WTC11 (cell line): ENCODE data around the gene CADM3. TPM values are rescaled to one million over a fixed set of nuclear protein-coding genes. Genes with fewer than 3 reads are reported as not detected.
A peak's percentile ranks its signal among the peaks of the same experiment; 100 is the strongest.

Source experiments
- ATAC-seq: fragments of 200-7000 bp; cut with Tn5 transposase; 2 replicates; pipeline ENCODE4 v1.10.0; 2021; ENCODE audit warnings: mild to moderate bottlenecking, moderate library complexity
- CTCF ChIA-PET: fragments of 300-600 bp; sonication (Branson Sonifier 250); formaldehyde crosslinking; loops from one replicate; lab custom pipeline; 2021; ENCODE audit warnings: antibody characterized with exemption; lab: Charles Lee
- POLR2A ChIA-PET: fragments of 350-600 bp; sonication (Branson Sonifier 250); formaldehyde crosslinking; loops from one replicate; lab custom pipeline; 2021; ENCODE audit warnings: antibody characterized with exemption; lab: Charles Lee
- DNase-seq: peaks from one replicate; pipeline ENCODE4 v3.0.0; 2021; ENCODE audit warnings: low spot score
- H3K27ac Mint-ChIP-seq: 2 replicates; pipeline ENCODE4 v1.8.0; 2021; ENCODE audit warnings: mixed read lengths
- H3K27me3 Mint-ChIP-seq: 2 replicates; pipeline ENCODE4 v1.8.0; 2021; ENCODE audit warnings: low read depth, mild to moderate bottlenecking, moderate library complexity, mixed read lengths
- H3K36me3 Mint-ChIP-seq: 2 replicates; pipeline ENCODE4 v1.8.0; 2021; ENCODE audit warnings: mixed read lengths
- H3K4me1 Mint-ChIP-seq: 2 replicates; pipeline ENCODE4 v1.8.0; 2022; ENCODE audit warnings: mixed read lengths
- H3K4me3 Mint-ChIP-seq: 2 replicates; pipeline ENCODE4 v1.8.0; 2021; ENCODE audit warnings: mild to moderate bottlenecking, moderate library complexity, mixed read lengths
- H3K9me3 Mint-ChIP-seq: 2 replicates; pipeline ENCODE4 v1.8.0; 2021; ENCODE audit warnings: mixed read lengths
- ATF1 ChIP-seq: sonication (generic); formaldehyde crosslinking; IDR thresholded peaks from 2 replicates; pipeline ENCODE4 v1.8.1; 2023; ENCODE audit warnings: mild to moderate bottlenecking, moderate library complexity, missing genetic modification reagents
- ATF6 ChIP-seq: sonication (generic); formaldehyde crosslinking; IDR thresholded peaks from 2 replicates; pipeline ENCODE4 v1.8.1; 2023; ENCODE audit warnings: mild to moderate bottlenecking, missing genetic modification reagents
- CTCF ChIP-seq: fragments of 200-600 bp; IDR thresholded peaks from 2 replicates; pipeline ENCODE4 v1.8.0; 2022; ENCODE audit warnings: antibody characterized with exemption
- ELF4 ChIP-seq: sonication (generic); formaldehyde crosslinking; IDR thresholded peaks from 2 replicates; pipeline ENCODE4 v1.8.1; 2022; ENCODE audit warnings: low read depth, mild to moderate bottlenecking, moderate library complexity, missing genetic modification reagents
- ESRRA ChIP-seq: sonication (generic); formaldehyde crosslinking; IDR thresholded peaks from 2 replicates; pipeline ENCODE4 v1.8.1; 2022; ENCODE audit warnings: mild to moderate bottlenecking, missing genetic modification reagents, borderline replicate concordance
- GABPB1 ChIP-seq: sonication (generic); formaldehyde crosslinking; IDR thresholded peaks from 2 replicates; pipeline ENCODE4 v1.8.1; 2023; ENCODE audit warnings: mild to moderate bottlenecking, missing genetic modification reagents
- HMGA2 ChIP-seq: fragments of 250-450 bp; sonication (Bioruptor Pico); IDR thresholded peaks from 2 replicates; pipeline ENCODE4 v1.4.0; 2021; ENCODE audit warnings: mild to moderate bottlenecking, moderate library complexity
- IRF2 ChIP-seq: sonication (generic); formaldehyde crosslinking; IDR thresholded peaks from 2 replicates; pipeline ENCODE4 v1.8.0; 2022; ENCODE audit warnings: low read depth, missing genetic modification reagents, borderline replicate concordance
- JAZF1 ChIP-seq: fragments of 250-450 bp; sonication (Bioruptor Pico); IDR thresholded peaks from 2 replicates; pipeline ENCODE4 v1.9.0; 2021; ENCODE audit warnings: moderate library complexity, mild to moderate bottlenecking, inconsistent platforms
- NR3C1 ChIP-seq: sonication (generic); formaldehyde crosslinking; conservative IDR thresholded peaks from 2 replicates; pipeline ENCODE4 v1.8.1; 2023; ENCODE audit warnings: low read depth, mild to moderate bottlenecking, missing genetic modification reagents
- OVOL2 ChIP-seq: fragments of 250-450 bp; sonication (Bioruptor Pico); IDR thresholded peaks from 2 replicates; pipeline ENCODE4 v1.9.0; 2021; ENCODE audit warnings: mild to moderate bottlenecking, borderline replicate concordance
- TEAD1 ChIP-seq: sonication (generic); formaldehyde crosslinking; IDR thresholded peaks from 2 replicates; pipeline ENCODE4 v1.8.0; 2022; ENCODE audit warnings: mild to moderate bottlenecking, missing genetic modification reagents
- ZNF138 ChIP-seq: sonication (generic); formaldehyde crosslinking; conservative IDR thresholded peaks from 2 replicates; pipeline ENCODE4 v1.8.1; 2022; ENCODE audit warnings: mild to moderate bottlenecking, moderate library complexity, missing genetic modification reagents
- ZNF416 ChIP-seq: fragments of 250-450 bp; sonication (Bioruptor Pico); IDR thresholded peaks from 2 replicates; pipeline ENCODE4 v1.9.0; 2021; ENCODE audit warnings: mild to moderate bottlenecking, inconsistent platforms
- ZSCAN18 ChIP-seq: fragments of 250-450 bp; sonication (Bioruptor Pico); IDR thresholded peaks from 2 replicates; pipeline ENCODE4 v2.1.2; 2022; ENCODE audit warnings: mild to moderate bottlenecking, moderate library complexity
- total RNA-seq: library from RNA; stranded (reverse); gene quantifications from 3 replicates; pipeline ENCODE4 v1.2.3, GENCODE V29; 2021
- TF ChIP-seq, protein P1 (sequence below): sonication (generic); formaldehyde crosslinking; IDR thresholded peaks from 2 replicates; pipeline ENCODE4 v1.8.1; 2022; ENCODE audit warnings: low read depth, mild to moderate bottlenecking, moderate library complexity, missing genetic modification reagents, borderline replicate concordance
- TF ChIP-seq, protein P2 (sequence below): sonication (generic); formaldehyde crosslinking; IDR thresholded peaks from 2 replicates; pipeline ENCODE4 v1.8.1; 2022; ENCODE audit warnings: low read depth, missing genetic modification reagents, borderline replicate concordance
- TF ChIP-seq, protein P3 (sequence below): sonication (generic); formaldehyde crosslinking; IDR thresholded peaks from 2 replicates; pipeline ENCODE4 v1.8.1; 2023; ENCODE audit warnings: mild to moderate bottlenecking, moderate library complexity, missing genetic modification reagents
- TF ChIP-seq, protein P4 (sequence below): sonication (generic); formaldehyde crosslinking; conservative IDR thresholded peaks from 2 replicates; pipeline ENCODE4 v1.8.1; 2022; ENCODE audit warnings: mild to moderate bottlenecking, missing genetic modification reagents
- TF ChIP-seq, protein P5 (sequence below): sonication (generic); formaldehyde crosslinking; IDR thresholded peaks from 2 replicates; pipeline ENCODE4 v1.8.0; 2022; ENCODE audit warnings: mild to moderate bottlenecking, missing genetic modification reagents

The CADM3 gene
- total RNA-seq, 1 experiment from 2014 or later = 5.1 TPM

DNA sequence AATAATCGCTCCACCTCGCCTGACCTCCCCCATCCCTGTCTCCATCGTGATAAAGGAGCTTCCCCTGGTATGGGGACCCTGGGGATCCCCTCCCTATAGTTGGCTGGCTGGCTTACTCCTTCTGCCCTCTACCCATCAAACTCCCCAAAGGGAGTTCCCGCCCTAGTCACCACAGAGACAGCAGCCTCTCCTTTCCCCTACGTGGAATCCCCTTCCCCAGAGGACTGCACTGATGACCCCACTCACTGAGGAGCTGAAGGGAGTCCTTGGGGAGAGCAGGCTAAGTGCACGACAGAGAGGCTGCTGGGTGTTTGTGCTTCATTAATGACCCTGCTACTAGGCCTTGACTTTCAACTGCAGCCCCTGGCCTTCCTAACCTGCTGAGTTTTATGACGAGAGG lies 1.9 kb downstream of the CADM3 start:
- peaks cover 19% of the 10 kb centered on the region for H3K4me1 Mint-ChIP-seq
- ChIA-PET POLR2A (interaction anchor here (1.0 kb wide), 1 partner anchor 15 kb away, joined by 6 read pairs; no protein-coding TSS in a partner anchor), CTCF (interaction anchor here (1.7 to 3.4 kb wide), 5 partner anchors 15 to 38 kb away, joined by 8 to 23 read pairs (median 14); partner anchors contain the start of gene ACKR1)
- ATAC-seq (peak; percentile 1; the same call in 1 of the 2 replicates), DNase-seq (no peak)
- peak overlapping the region; percentile 89 for H3K4me3 Mint-ChIP-seq
- peaks cover 23% of the 10 kb centered on the region for H3K27me3 Mint-ChIP-seq
- no peak overlapping the region for H3K27ac Mint-ChIP-seq
- H3K36me3 Mint-ChIP-seq = no peaks in the 10 kb centered on the region
- TF ChIP-seq, protein P1, sequence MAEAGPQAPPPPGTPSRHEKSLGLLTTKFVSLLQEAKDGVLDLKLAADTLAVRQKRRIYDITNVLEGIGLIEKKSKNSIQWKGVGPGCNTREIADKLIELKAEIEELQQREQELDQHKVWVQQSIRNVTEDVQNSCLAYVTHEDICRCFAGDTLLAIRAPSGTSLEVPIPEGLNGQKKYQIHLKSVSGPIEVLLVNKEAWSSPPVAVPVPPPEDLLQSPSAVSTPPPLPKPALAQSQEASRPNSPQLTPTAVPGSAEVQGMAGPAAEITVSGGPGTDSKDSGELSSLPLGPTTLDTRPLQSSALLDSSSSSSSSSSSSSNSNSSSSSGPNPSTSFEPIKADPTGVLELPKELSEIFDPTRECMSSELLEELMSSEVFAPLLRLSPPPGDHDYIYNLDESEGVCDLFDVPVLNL (CRISPR knock-in tag) = no peak
- TF ChIP-seq, protein P2, sequence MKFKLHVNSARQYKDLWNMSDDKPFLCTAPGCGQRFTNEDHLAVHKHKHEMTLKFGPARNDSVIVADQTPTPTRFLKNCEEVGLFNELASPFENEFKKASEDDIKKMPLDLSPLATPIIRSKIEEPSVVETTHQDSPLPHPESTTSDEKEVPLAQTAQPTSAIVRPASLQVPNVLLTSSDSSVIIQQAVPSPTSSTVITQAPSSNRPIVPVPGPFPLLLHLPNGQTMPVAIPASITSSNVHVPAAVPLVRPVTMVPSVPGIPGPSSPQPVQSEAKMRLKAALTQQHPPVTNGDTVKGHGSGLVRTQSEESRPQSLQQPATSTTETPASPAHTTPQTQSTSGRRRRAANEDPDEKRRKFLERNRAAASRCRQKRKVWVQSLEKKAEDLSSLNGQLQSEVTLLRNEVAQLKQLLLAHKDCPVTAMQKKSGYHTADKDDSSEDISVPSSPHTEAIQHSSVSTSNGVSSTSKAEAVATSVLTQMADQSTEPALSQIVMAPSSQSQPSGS (CRISPR knock-in tag) = no peak
- TF ChIP-seq NR3C1 (CRISPR knock-in tag) (no peak), ZNF138 (CRISPR knock-in tag) (no peak), ATF1 (CRISPR knock-in tag) (no peak), ESRRA (CRISPR knock-in tag) (no peak), CTCF (no peak), JAZF1 (CRISPR knock-in tag) (no peak), OVOL2 (no peak), ATF6 (no peak), ZSCAN18 (CRISPR knock-in tag) (no peak), ELF4 (no peak), TEAD1 (no peak), HMGA2 (CRISPR knock-in tag) (no peak), ZNF416 (CRISPR knock-in tag) (no peak), GABPB1 (CRISPR knock-in tag) (no peak), IRF2 (CRISPR knock-in tag) (no peak)
- TF ChIP-seq, protein P3, sequence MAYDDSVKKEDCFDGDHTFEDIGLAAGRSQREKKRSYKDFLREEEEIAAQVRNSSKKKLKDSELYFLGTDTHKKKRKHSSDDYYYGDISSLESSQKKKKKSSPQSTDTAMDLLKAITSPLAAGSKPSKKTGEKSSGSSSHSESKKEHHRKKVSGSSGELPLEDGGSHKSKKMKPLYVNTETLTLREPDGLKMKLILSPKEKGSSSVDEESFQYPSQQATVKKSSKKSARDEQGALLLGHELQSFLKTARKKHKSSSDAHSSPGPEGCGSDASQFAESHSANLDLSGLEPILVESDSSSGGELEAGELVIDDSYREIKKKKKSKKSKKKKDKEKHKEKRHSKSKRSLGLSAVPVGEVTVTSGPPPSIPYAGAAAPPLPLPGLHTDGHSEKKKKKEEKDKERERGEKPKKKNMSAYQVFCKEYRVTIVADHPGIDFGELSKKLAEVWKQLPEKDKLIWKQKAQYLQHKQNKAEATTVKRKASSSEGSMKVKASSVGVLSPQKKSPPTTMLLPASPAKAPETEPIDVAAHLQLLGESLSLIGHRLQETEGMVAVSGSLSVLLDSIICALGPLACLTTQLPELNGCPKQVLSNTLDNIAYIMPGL (CRISPR knock-in tag) = no peak
- TF ChIP-seq, protein P4, sequence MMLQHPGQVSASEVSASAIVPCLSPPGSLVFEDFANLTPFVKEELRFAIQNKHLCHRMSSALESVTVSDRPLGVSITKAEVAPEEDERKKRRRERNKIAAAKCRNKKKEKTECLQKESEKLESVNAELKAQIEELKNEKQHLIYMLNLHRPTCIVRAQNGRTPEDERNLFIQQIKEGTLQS (CRISPR knock-in tag) = no peak
- TF ChIP-seq, protein P5, sequence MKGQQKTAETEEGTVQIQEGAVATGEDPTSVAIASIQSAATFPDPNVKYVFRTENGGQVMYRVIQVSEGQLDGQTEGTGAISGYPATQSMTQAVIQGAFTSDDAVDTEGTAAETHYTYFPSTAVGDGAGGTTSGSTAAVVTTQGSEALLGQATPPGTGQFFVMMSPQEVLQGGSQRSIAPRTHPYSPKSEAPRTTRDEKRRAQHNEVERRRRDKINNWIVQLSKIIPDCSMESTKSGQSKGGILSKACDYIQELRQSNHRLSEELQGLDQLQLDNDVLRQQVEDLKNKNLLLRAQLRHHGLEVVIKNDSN (CRISPR knock-in tag) = no peak
- no peaks in the 10 kb centered on the region for H3K9me3 Mint-ChIP-seq
